Measurements from ENCODE around the gene CD33.

CD33 gene

GRCh38 chr19:51259348-51260245 lies 34.7 kb downstream of the CD33 start:
- peak; percentile 76 for DNase-seq

GRCh38 chr19:51263808-51264207 lies 38.9 kb downstream of the CD33 start:
- no peak for DNase-seq

- no peak for DNase-seq
Measured at GRCh38 chr19:51271067-51271466, 46.2 kb downstream of the CD33 start.

- DNase-seq: peak; percentile 60
Measured at GRCh38 chr19:51272183-51272810, 47.4 kb downstream of the CD33 start.

- peak; percentile 28 for DNase-seq
Measured at GRCh38 chr19:51274049-51274770, 49.3 kb downstream of the CD33 start.

- no peak for DNase-seq
Measured at GRCh38 chr19:51277112-51277511, 52.2 kb downstream of the CD33 start.

GRCh38 chr19:51282335-51282734 lies 57.5 kb downstream of the CD33 start:
- no peak for DNase-seq

GRCh38 chr19:51285682-51286081 lies 60.8 kb downstream of the CD33 start:
- DNase-seq: no peak
